ENCODE results near the gene LRRK2. TPM values are rescaled to one million over a fixed set of nuclear protein-coding genes. Genes with fewer than 3 reads are reported as not detected.
"Not testable (repeated sequence)": the region's sequence is repeated elsewhere in the genome, so short reads cannot be mapped to it uniquely, and the experiment has no call there.

The LRRK2 gene
- polyA plus RNA-seq, 12 donors: 3.6 to 10.5 (median 5.4) TPM; not detected in 1

GRCh38 chr12:40211186-40211585 lies 13.6 kb upstream of the LRRK2 start:
- DNase-seq: not testable (repeated sequence)

- DNase-seq: no peak
Observed at GRCh38 chr12:40212566-40212965, 12.2 kb upstream of the LRRK2 start.

DNA sequence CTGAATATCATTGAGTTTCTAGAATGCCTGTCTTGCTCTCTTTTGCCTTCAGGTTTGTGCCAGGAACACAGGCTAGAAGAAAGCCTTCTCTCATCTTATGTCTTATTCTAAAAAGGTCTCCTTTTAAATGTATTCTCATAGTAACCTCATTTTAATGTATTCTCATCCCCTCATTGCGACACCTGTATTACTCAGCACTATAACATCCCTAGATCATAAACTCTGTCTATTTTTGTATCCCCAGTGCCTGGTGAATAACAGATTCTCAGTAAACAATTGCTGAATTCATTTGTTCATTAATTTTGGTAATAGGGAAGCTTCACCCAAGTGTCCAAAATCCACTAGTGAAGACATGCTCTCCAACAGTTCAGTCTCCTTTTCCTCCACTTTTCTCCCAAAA lies 8.8 kb upstream of the LRRK2 start:
- DNase-seq: no peak

- no peak for DNase-seq
Observed at GRCh38 chr12:40216516-40217288, 8.1 kb upstream of the LRRK2 start.

- no peak for DNase-seq
Observed at GRCh38 chr12:40219760-40220159, 5.0 kb upstream of the LRRK2 start.

- no peak for DNase-seq
Observed at GRCh38 chr12:40222247-40222646, 2.5 kb upstream of the LRRK2 start.

- DNase-seq: peak; percentile 9
Observed at GRCh38 chr12:40223646-40224045, 1.2 kb upstream of the LRRK2 start.

GRCh38 chr12:40225337-40225983 lies 663 bp downstream of the LRRK2 start:
- DNase-seq: peak; percentile 45

DNA sequence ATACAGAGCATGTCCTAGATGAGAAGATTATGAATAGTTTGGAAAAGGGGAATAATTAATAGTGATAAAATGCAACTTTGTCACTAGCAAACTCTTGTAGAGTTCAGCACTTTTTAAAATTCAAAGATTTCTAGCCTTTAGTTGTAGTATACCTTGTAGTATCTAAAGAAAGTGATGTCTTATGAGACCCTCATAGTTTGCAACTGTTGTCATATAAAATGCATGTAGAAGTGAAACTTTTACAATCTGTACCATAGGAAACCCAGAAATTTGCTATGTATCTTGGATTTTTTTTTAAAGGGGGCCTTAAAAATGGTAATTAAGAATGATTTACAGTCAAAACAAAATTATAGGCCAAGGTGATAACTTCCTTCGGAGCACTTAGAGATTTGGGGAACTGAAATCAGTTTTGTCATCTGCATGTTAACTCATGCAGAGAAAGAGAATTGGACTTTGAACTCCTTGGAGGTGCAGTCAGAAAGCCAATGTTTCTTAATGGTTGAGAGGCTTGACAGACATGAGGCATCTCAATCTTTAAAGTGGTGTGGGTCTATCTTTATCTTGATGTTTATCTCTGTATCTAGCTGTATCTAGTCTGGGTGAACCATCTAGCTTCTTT lies 1.3 kb downstream of the LRRK2 start:
- DNase-seq: peak; percentile 7

GRCh38 chr12:40226705-40227104 lies 1.9 kb downstream of the LRRK2 start:
- peak; percentile 63 for DNase-seq

DNA sequence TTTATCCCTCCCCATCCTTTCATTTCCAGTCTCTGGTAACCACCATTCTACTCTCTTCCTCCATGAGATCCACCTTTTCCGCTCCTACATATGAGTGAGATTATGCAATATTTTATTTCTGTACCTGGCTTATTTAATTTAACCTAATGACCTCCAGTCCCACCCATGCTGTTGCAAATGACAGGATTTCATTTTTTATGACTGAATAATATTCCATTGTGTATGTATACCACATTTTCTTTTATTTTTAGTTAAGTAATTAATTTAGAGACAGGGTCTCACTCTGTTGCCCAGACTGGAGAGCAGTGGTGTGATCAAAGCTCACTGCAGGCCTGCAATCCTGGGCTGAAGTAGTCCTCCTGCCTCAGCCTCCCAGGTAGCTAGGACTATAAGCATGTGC lies 2.6 kb downstream of the LRRK2 start:
- DNase-seq: no peak

DNA sequence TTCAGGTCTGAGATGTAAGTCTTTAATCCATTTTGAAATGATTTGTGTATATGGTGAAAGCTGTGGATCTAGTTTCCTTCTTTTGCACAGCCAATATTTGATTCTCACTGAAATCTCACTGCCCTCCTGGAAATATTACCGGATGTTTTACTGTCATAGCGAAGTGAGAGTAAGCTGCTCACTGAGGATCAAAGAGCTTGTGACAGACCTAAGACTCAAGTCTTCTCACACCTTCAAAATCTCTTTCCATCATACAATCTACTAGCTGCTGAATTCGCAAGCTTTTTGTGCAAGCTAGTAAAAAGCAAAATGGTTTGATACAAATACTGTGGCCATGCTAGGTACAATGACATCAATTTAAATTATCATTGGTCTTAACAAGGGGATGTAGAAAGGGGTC lies 3.9 kb downstream of the LRRK2 start:
- DNase-seq: no peak

GRCh38 chr12:40229690-40230651 lies 5.2 kb downstream of the LRRK2 start:
- DNase-seq: no peak

GRCh38 chr12:40232602-40233001 lies 7.8 kb downstream of the LRRK2 start:
- DNase-seq: no peak

DNA sequence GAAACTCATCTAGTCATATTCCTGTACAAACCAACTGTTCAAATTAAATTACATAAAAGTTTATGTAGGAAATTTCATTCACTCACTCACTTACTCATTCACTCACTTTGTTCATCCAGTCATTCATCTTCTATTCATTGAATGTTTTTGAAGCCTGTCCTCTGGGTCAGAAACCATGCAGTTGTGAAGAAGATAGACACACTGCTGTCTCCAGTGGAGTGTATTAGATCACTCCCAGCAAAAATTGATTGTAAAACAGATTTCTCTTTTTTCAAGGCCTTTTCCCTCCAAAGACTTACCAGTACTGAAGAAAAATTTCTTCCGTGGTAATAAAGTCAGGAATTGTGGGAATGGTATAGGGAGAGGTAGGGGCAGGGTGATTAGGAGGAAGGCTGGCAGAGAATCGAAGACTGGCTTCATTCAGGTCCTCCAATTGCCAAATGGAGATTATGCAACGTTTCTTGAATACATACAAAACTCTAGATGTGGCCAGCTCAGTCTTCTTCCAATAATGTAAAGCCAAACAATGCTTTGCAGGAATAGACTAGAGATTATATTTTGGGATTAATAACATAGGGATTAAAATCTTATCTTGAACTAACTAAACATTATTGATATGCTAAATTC lies 9.1 kb downstream of the LRRK2 start:
- no peak for DNase-seq

DNA sequence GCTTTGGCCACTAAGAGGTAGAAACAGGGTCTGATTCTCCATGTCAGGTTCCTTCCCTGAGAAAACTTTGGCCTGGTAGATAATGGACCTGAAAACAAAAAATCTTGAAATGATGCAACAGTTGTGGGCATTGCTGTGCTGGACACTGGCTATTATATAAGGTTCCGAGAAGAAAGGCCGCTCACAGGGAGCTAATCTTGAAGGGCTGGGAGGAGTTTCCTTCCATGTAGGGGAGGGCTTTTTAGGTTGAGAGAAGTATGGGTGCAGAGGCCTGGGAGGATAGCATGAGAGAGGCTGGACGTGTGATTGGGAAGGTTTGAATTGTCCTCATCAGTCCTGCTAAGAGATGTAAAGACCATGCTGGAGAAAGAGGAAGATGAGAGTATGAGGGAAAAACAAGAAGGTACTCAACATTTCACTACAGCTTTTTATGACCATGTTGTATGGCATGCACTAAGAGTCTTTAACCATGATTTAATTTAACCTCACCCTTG lies 11.6 kb downstream of the LRRK2 start:
- no peak for DNase-seq

GRCh38 chr12:40238266-40238902 lies 13.6 kb downstream of the LRRK2 start:
- DNase-seq: no peak

GRCh38 chr12:40238979-40239378 lies 14.2 kb downstream of the LRRK2 start:
- no peak for DNase-seq

- DNase-seq: no peak
Observed at GRCh38 chr12:40240779-40241178, 16.0 kb downstream of the LRRK2 start.

DNA sequence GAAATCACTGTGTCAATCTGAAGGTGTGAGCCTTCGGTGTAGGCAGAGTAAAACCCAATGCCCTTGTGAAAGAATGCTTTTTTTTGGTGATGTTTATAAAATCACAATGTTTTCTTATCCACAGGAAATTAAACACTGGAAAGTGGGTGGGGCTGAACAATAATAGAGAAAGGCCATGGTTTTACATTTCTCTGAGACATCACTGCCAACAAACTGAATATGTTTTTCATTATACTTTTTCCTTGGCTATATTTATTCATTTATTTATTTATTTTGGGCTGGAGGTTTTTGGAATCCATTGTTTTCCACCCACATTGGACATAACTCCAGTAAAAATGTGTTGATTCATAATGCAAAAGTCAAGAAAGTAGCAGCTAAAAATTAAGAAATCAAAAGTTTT lies 16.9 kb downstream of the LRRK2 start:
- no peak for DNase-seq
